Stimulated activated CD4-positive, alpha-beta T cell treated with anti-CD3 and anti-CD28 coated beads, Interleukin-12 subunit alpha, Interleukin-12 subunit beta, amount 100 ng/mL, for 48 hours (primary cell): ENCODE results near the gene KRT23.

Experiments used
- DNase-seq, 3 donors: peaks; one replicate each; pipeline ENCODE4 v3.0.0-alpha.2; 2020; ENCODE audit warnings: low read depth in 2 of 3, low spot score in 1 of 3

Gene KRT23

GRCh38 chr17:40912486-40913210, 24.8 kb downstream of the KRT23 start:
- DNase-seq: no peak

GRCh38 chr17:40910441-40910841, 27.0 kb downstream of the KRT23 start:
- DNase-seq: no peak

- DNase-seq: no peak
Observed at GRCh38 chr17:40909755-40910154, 27.7 kb downstream of the KRT23 start.

GRCh38 chr17:40909351-40909750, 28.1 kb downstream of the KRT23 start:
- peak; percentile 47 to 58 (median 54) for DNase-seq

GRCh38 chr17:40906613-40907012, 30.8 kb downstream of the KRT23 start:
- no peak for DNase-seq

- DNase-seq: no peak
Observed at GRCh38 chr17:40905370-40905769, 32.1 kb downstream of the KRT23 start.

GRCh38 chr17:40903129-40903847, 34.2 kb downstream of the KRT23 start:
- DNase-seq: no peak

- DNase-seq: no peak
Observed at GRCh38 chr17:40902498-40902897, 34.9 kb downstream of the KRT23 start.

GRCh38 chr17:40901981-40902474, 35.4 kb downstream of the KRT23 start:
- no peak for DNase-seq

GRCh38 chr17:40900809-40901356, 36.6 kb downstream of the KRT23 start:
- no peak for DNase-seq

GRCh38 chr17:40896916-40897455, 40.5 kb downstream of the KRT23 start:
- DNase-seq: no peak

- DNase-seq: no peak
Observed at GRCh38 chr17:40895106-40895730, 42.2 kb downstream of the KRT23 start.

GRCh38 chr17:40888196-40888720, 49.2 kb downstream of the KRT23 start:
- no peak for DNase-seq

- DNase-seq: no peak
Observed at GRCh38 chr17:40886090-40886489, 51.4 kb downstream of the KRT23 start.

- DNase-seq: no peak
Observed at GRCh38 chr17:40884708-40885512, 52.5 kb downstream of the KRT23 start, which contains the start of gene KRT20. TSS of gene KRT20 (minus strand) at chr17:40885242. CDS start at chr17:40885185, 57 bp downstream.

GRCh38 chr17:40883626-40884334, 53.7 kb downstream of the KRT23 start:
- no peak for DNase-seq

- DNase-seq: no peak
Observed at GRCh38 chr17:40883031-40883430, 54.4 kb downstream of the KRT23 start.

- no peak for DNase-seq
Observed at GRCh38 chr17:40879026-40879425, 58.4 kb downstream of the KRT23 start.

- DNase-seq: no peak
Observed at GRCh38 chr17:40878044-40878443, 59.4 kb downstream of the KRT23 start.

GRCh38 chr17:40873801-40874200, 63.6 kb downstream of the KRT23 start:
- DNase-seq: no peak
